HCT116 (cell line): ENCODE measurements around the gene CNPY2.

ENCODE experiments used
- EGR1 ChIP-seq: IDR thresholded peaks from 2 replicates; pipeline ENCODE4 v1.6.1; 2012; ENCODE audit warnings: low read depth
- ELF1 ChIP-seq: IDR thresholded peaks from 2 replicates; pipeline ENCODE4 v1.6.1; 2012; ENCODE audit warnings: low read depth, borderline replicate concordance
- EZH2 ChIP-seq: fragments of 200-600 bp; sonication (generic); IDR thresholded peaks from 2 replicates; pipeline ENCODE4 v1.6.1; 2017; ENCODE audit warnings: antibody characterized with exemption, mixed run types
- EZH2phosphoT487 ChIP-seq: fragments of 200-600 bp; IDR thresholded peaks from 2 replicates; pipeline ENCODE4 v1.6.1; 2018; ENCODE audit warnings: antibody characterized with exemption, borderline replicate concordance
- JUND ChIP-seq: IDR thresholded peaks from 2 replicates; pipeline ENCODE4 v1.6.1; 2012
- POLR2A ChIP-seq: IDR thresholded peaks from 2 replicates; pipeline ENCODE4 v1.7.0; 2011; ENCODE audit warnings: borderline replicate concordance; ENCODE audit not compliant: insufficient read depth, insufficient read length; ENCODE audit errors: extremely low read depth
- POLR2AphosphoS5 ChIP-seq: IDR thresholded peaks from 2 replicates; pipeline ENCODE4 v1.6.1; 2011; ENCODE audit warnings: mild to moderate bottlenecking, low read depth, low read length, moderate library complexity
- TCF7L2 ChIP-seq: IDR thresholded peaks from 2 replicates; pipeline ENCODE4 v1.7.0; 2011; ENCODE audit warnings: borderline replicate concordance, inconsistent platforms; ENCODE audit not compliant: insufficient read depth, insufficient read length; ENCODE audit errors: extremely low read depth
- YY1 ChIP-seq: IDR thresholded peaks from 2 replicates; pipeline ENCODE4 v1.6.1; 2011; ENCODE audit warnings: low read length, low read depth, moderate library complexity, mild to moderate bottlenecking; ENCODE audit not compliant: insufficient replicate concordance; ENCODE audit errors: extremely low read depth
- TF ChIP-seq, protein P1 (sequence below): IDR thresholded peaks from 2 replicates; pipeline ENCODE4 v1.6.1; 2012; ENCODE audit warnings: low read depth
- TF ChIP-seq, protein P2 (sequence below): IDR thresholded peaks from 2 replicates; pipeline ENCODE4 v1.6.1; 2012
- TF ChIP-seq, protein P3 (sequence below), 3 experiments: fragments of 200-600 bp in 1 of 3; sonication (generic) in 1 of 3; IDR thresholded peaks in 2 of 3; conservative IDR thresholded peaks in 1 of 3; 2 replicates each; pipeline ENCODE4 v1.5.1; 2012 to 2017; ENCODE audit warnings: low read depth in 2 of 3, low read length in 2 of 3, antibody characterized with exemption in 1 of 3, borderline replicate concordance in 1 of 3, control low read depth in 1 of 3, mild to moderate bottlenecking in 1 of 3, mixed read lengths in 1 of 3, mixed run types in 1 of 3, moderate library complexity in 1 of 3; ENCODE audit not compliant: insufficient read depth in 1 of 3
- TF ChIP-seq, protein P4 (sequence below): IDR thresholded peaks from 2 replicates; pipeline ENCODE4 v1.6.1; 2012

DNA sequence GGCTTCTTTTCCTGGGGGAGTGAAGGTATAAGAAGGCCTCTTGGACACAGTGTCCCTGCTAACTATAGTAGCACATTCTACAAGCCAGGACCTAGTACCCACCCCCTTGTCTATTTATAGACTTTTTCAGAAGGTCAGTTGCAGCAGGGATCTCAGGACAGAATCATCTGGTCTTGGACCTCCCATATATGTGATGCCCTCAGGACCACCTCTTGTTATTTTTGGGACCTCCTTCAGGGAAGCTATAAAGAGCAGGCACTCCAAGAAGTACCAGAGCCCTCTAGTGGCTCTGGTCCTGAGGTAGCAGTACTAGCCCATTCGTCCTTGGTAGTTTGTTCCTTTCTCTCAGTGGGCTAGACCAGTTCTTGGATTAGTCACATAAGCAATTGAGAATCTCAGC is 44.8 kb downstream of the CNPY2 start:
- TF ChIP-seq, protein P1, sequence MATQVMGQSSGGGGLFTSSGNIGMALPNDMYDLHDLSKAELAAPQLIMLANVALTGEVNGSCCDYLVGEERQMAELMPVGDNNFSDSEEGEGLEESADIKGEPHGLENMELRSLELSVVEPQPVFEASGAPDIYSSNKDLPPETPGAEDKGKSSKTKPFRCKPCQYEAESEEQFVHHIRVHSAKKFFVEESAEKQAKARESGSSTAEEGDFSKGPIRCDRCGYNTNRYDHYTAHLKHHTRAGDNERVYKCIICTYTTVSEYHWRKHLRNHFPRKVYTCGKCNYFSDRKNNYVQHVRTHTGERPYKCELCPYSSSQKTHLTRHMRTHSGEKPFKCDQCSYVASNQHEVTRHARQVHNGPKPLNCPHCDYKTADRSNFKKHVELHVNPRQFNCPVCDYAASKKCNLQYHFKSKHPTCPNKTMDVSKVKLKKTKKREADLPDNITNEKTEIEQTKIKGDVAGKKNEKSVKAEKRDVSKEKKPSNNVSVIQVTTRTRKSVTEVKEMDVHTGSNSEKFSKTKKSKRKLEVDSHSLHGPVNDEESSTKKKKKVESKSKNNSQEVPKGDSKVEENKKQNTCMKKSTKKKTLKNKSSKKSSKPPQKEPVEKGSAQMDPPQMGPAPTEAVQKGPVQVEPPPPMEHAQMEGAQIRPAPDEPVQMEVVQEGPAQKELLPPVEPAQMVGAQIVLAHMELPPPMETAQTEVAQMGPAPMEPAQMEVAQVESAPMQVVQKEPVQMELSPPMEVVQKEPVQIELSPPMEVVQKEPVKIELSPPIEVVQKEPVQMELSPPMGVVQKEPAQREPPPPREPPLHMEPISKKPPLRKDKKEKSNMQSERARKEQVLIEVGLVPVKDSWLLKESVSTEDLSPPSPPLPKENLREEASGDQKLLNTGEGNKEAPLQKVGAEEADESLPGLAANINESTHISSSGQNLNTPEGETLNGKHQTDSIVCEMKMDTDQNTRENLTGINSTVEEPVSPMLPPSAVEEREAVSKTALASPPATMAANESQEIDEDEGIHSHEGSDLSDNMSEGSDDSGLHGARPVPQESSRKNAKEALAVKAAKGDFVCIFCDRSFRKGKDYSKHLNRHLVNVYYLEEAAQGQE, result no peak
- TF ChIP-seq EZH2phosphoT487 (no peak), POLR2AphosphoS5 (no peak), EZH2 (no peak), TCF7L2 (no peak), JUND (no peak), POLR2A (no peak), ELF1 (no peak), EGR1 (no peak), YY1 (no peak)
- TF ChIP-seq, protein P2, sequence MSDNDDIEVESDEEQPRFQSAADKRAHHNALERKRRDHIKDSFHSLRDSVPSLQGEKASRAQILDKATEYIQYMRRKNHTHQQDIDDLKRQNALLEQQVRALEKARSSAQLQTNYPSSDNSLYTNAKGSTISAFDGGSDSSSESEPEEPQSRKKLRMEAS, result no peak
- TF ChIP-seq, protein P3, sequence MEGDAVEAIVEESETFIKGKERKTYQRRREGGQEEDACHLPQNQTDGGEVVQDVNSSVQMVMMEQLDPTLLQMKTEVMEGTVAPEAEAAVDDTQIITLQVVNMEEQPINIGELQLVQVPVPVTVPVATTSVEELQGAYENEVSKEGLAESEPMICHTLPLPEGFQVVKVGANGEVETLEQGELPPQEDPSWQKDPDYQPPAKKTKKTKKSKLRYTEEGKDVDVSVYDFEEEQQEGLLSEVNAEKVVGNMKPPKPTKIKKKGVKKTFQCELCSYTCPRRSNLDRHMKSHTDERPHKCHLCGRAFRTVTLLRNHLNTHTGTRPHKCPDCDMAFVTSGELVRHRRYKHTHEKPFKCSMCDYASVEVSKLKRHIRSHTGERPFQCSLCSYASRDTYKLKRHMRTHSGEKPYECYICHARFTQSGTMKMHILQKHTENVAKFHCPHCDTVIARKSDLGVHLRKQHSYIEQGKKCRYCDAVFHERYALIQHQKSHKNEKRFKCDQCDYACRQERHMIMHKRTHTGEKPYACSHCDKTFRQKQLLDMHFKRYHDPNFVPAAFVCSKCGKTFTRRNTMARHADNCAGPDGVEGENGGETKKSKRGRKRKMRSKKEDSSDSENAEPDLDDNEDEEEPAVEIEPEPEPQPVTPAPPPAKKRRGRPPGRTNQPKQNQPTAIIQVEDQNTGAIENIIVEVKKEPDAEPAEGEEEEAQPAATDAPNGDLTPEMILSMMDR (IDR thresholded peaks at IDR 0.05 in 2 of 3, conservative IDR thresholded peaks at IDR 0.05 in 1 of 3; ENCODE audit: borderline replicate concordance in 1 of 3, insufficient read depth in 1 of 3, low read depth in 2 of 3, low read length in 2 of 3), result peak; percentile 56 to 65 (median 60); a peak in 5 of 6 replicates
- TF ChIP-seq, protein P4, sequence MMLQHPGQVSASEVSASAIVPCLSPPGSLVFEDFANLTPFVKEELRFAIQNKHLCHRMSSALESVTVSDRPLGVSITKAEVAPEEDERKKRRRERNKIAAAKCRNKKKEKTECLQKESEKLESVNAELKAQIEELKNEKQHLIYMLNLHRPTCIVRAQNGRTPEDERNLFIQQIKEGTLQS, result no peak
